Panc1 (cell line): ENCODE results near the gene ZDBF2. TPM values are rescaled to one million over a fixed set of nuclear protein-coding genes. Genes with fewer than 3 reads are reported as not detected.

Experiments used
- ATAC-seq: fragments of 200-7000 bp; cut with Tn5 transposase; 2 replicates; pipeline ENCODE4 v1.9.1; 2020; ENCODE audit warnings: mild to moderate bottlenecking, moderate library complexity
- BruUV-seq: library from RNA; stranded (reverse); fragments of 400-500 nt; replicated peaks from 2 replicates; lab custom pipeline; 2021; lab: Mats Ljungman, UMichigan
- CTCF ChIA-PET: fragments of 300-600 bp; sonication (Branson Sonifier 250); formaldehyde crosslinking; loops from one replicate; lab custom pipeline; 2022; ENCODE audit warnings: antibody characterized with exemption; lab: Charles Lee
- POLR2A ChIA-PET: fragments of 300-600 bp; sonication (Branson Sonifier 250); formaldehyde crosslinking; loops from one replicate; lab custom pipeline; 2022; ENCODE audit warnings: antibody characterized with exemption; lab: Charles Lee
- DNase-seq: peaks from one replicate; pipeline ENCODE4 v3.0.0-alpha.2; 2010; ENCODE audit warnings: low read depth, low spot score
- H3K27ac ChIP-seq: 2 replicates; pipeline ENCODE4 v1.5.1; 2011; ENCODE audit warnings: mild to moderate bottlenecking, low read length, inconsistent platforms
- H3K27me3 ChIP-seq: fragments of 200-500 bp; sonication (Bioruptor generic); 2 replicates; pipeline ENCODE4 v1.6.0; 2014; ENCODE audit warnings: low read length, inconsistent platforms; ENCODE audit not compliant: control insufficient read depth, insufficient read depth
- H3K36me3 ChIP-seq: fragments of 200-500 bp; sonication (Bioruptor generic); 2 replicates; pipeline ENCODE4 v1.5.1; 2014; ENCODE audit warnings: inconsistent platforms, mild to moderate bottlenecking, low read length, moderate library complexity; ENCODE audit not compliant: control insufficient read depth, insufficient read depth
- H3K4me1 ChIP-seq: 2 replicates; pipeline ENCODE4 v1.5.1; 2011; ENCODE audit warnings: inconsistent platforms, mild to moderate bottlenecking, low read length, moderate library complexity; ENCODE audit not compliant: control insufficient read depth, insufficient read depth
- H3K4me3 ChIP-seq, 2 experiments: 2 replicates each; pipeline ENCODE4 v1.5.1; 2011 to 2012; ENCODE audit warnings: low read depth in 2 of 2, low read length in 2 of 2, mild to moderate bottlenecking in 2 of 2, inconsistent platforms in 1 of 2, moderate library complexity in 1 of 2
- H3K9me3 ChIP-seq: fragments of 200-500 bp; sonication (Bioruptor generic); 2 replicates; pipeline ENCODE4 v1.5.1; 2014; ENCODE audit warnings: low read depth, mild to moderate bottlenecking, inconsistent platforms, low read length, moderate library complexity; ENCODE audit not compliant: control insufficient read depth, insufficient read depth
- CTCF ChIP-seq: fragments of 450-650 bp; IDR thresholded peaks from 2 replicates; pipeline ENCODE4 v1.5.1; 2017; ENCODE audit warnings: mild to moderate bottlenecking
- POLR2AphosphoS5 ChIP-seq: IDR thresholded peaks from 2 replicates; pipeline ENCODE4 v1.6.1; 2012; ENCODE audit warnings: mild to moderate bottlenecking, low read depth, low read length, moderate library complexity
- REST ChIP-seq, 2 experiments: IDR thresholded peaks; 2 replicates each; pipeline ENCODE4 v1.6.1; 2011 to 2012; ENCODE audit warnings: low read depth in 2 of 2, control low read depth in 1 of 2, low read length in 1 of 2, mild to moderate bottlenecking in 1 of 2, moderate library complexity in 1 of 2; ENCODE audit not compliant: insufficient read depth in 1 of 2
- SIN3A ChIP-seq: IDR thresholded peaks from 2 replicates; pipeline ENCODE4 v1.6.1; 2012; ENCODE audit warnings: low read depth, mild to moderate bottlenecking, low read length, moderate library complexity, borderline replicate concordance; ENCODE audit not compliant: insufficient read depth
- TCF7L2 ChIP-seq: IDR thresholded peaks from 2 replicates; pipeline ENCODE4 v1.6.1; 2011; ENCODE audit warnings: mild to moderate bottlenecking, low read depth, low read length, inconsistent platforms
- in situ Hi-C: cut with HindIII; loops from 2 replicates; pipeline ENCODE4 v1.10.0; 2016; ENCODE audit warnings: low sequenced_read_pairs, low pct_unique_long_range_greater_than_20kb
- intact Hi-C: fragments of 100-400 bp; cut with micrococcal nuclease; formaldehyde crosslinking; loops from one replicate; pipeline ENCODE4 v1.10.0; 2022; ENCODE audit not compliant: unreplicated experiment
- total RNA-seq: library from RNA; stranded (reverse); gene quantifications from one replicate; pipeline ENCODE4 v1.2.1, GENCODE V29; 2021; ENCODE audit not compliant: unreplicated experiment

The ZDBF2 gene
- total RNA-seq, 1 experiment from 2014 or later: 4.2 TPM

GRCh38 chr2:206323033-206323432 is 48.6 kb downstream of the ZDBF2 start:
- ChIA-PET POLR2A (no interaction called here), CTCF (no interaction called here)
- no peak for ATAC-seq
- TF ChIP-seq REST (IDR thresholded peaks at IDR 0.05; ENCODE audit: insufficient read depth in 1 of 2, low read depth in 2 of 2, low read length in 1 of 2) (no peak), POLR2AphosphoS5 (no peak), SIN3A (no peak), TCF7L2 (no peak), CTCF (no peak)
- Histone ChIP-seq H3K27ac (no peak overlapping the region), H3K36me3 (no peaks in the 10 kb centered on the region), H3K27me3 (no peaks in the 10 kb centered on the region), H3K4me1 (no peaks in the 10 kb centered on the region), H3K4me3 (no peak overlapping the region), H3K9me3 (no peaks in the 10 kb centered on the region)
- in situ Hi-C loops (no loop called here), intact Hi-C loops (no loop called here)
- no TSS peak for BruUV-seq
- DNase-seq: no peak

- no peaks in the 10 kb centered on the region for H3K36me3 ChIP-seq
- ChIA-PET CTCF (no interaction called here), POLR2A (no interaction called here)
- no TSS peak for BruUV-seq
- no peak for TF ChIP-seq POLR2AphosphoS5
- TF ChIP-seq CTCF: 0 out of 2 replicates have a peak, but pooled peaks have one; percentile 4
- in situ Hi-C loops (no loop called here), intact Hi-C loops (no loop called here)
- DNase-seq: no peak
- ATAC-seq: no peak
- no peak overlapping the region for H3K4me3 ChIP-seq
- H3K27me3 ChIP-seq: no peaks in the 10 kb centered on the region
- no peak overlapping the region for H3K27ac ChIP-seq
- H3K4me1 ChIP-seq: no peaks in the 10 kb centered on the region
- no peaks in the 10 kb centered on the region for H3K9me3 ChIP-seq
Observed at GRCh38 chr2:206323486-206323885, 49.0 kb downstream of the ZDBF2 start.

DNA sequence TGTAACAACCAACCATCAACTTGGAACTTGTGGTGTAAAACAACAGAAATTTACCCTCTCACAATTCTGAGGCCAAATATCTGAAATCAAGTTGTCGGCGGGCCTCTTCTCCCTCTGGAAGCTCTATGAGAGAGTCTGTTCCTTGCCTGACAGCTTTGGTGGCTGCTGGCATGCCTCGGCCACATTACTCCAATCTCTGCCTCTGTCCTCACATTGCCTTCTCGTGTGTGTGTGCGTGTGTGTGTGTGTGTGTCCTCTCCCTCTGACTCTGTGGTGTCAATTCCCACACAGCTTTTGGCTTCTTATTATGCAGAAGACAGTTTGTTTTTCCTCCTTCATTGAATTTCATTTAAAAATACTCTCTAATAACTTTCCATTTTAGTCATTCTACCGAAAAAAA is 50.4 kb downstream of the ZDBF2 start:
- DNase-seq: no peak
- ChIA-PET POLR2A (no interaction called here), CTCF (no interaction called here)
- no peak for ATAC-seq
- intact Hi-C loops (no loop called here), in situ Hi-C loops (no loop called here)
- Histone ChIP-seq H3K9me3 (no peaks in the 10 kb centered on the region), H3K27ac (no peak overlapping the region), H3K4me3 (no peak overlapping the region), H3K4me1 (no peaks in the 10 kb centered on the region), H3K36me3 (no peaks in the 10 kb centered on the region), H3K27me3 (no peaks in the 10 kb centered on the region)
- no peak for TF ChIP-seq REST (IDR thresholded peaks at IDR 0.05; ENCODE audit: insufficient read depth in 1 of 2, low read depth in 2 of 2, low read length in 1 of 2)
- TF ChIP-seq SIN3A: no peak
- no TSS peak for BruUV-seq
